Small intestine (tissue), 7 donors: ENCODE data around the gene TMEM200C. TPM values are rescaled to one million over a fixed set of nuclear protein-coding genes. Genes with fewer than 3 reads are reported as not detected.

Experiments
- DNase-seq, 2 donors: peaks; one replicate each; pipeline versions ENCODE4 v3.0.0 to v3.0.0-alpha.2; 2013
- FAIRE-seq: peaks from 2 replicates; lab custom pipeline; 2012; peaks lifted over from hg19 to GRCh38; lab: Jason Lieb, UNC
- H3K27ac ChIP-seq, 3 donors: one replicate each; pipeline ENCODE4 v1.5.1; 2013; ENCODE audit warnings: low read length in 2 of 3, mild to moderate bottlenecking in 2 of 3, control low read depth in 1 of 3, inconsistent platforms in 1 of 3, low read depth in 1 of 3, moderate library complexity in 1 of 3
- H3K27me3 ChIP-seq, 3 donors: one replicate each; pipeline ENCODE4 v1.6.1; 2013; ENCODE audit warnings: low read length in 3 of 3, inconsistent platforms in 1 of 3; ENCODE audit not compliant: control insufficient read depth in 3 of 3, insufficient read depth in 3 of 3
- H3K36me3 ChIP-seq, 3 donors: one replicate each; pipeline ENCODE4 v1.6.1; 2013; ENCODE audit warnings: low read length in 3 of 3, inconsistent platforms in 1 of 3, low read depth in 1 of 3, mild to moderate bottlenecking in 1 of 3, moderate library complexity in 1 of 3; ENCODE audit not compliant: control insufficient read depth in 3 of 3, insufficient read depth in 2 of 3
- H3K4me1 ChIP-seq, 3 donors: one replicate each; pipeline ENCODE4 v1.6.1; 2013; ENCODE audit warnings: low read length in 2 of 3, inconsistent platforms in 1 of 3, low read depth in 1 of 3, mild to moderate bottlenecking in 1 of 3, moderate library complexity in 1 of 3; ENCODE audit not compliant: control insufficient read depth in 3 of 3, insufficient read depth in 2 of 3
- H3K4me3 ChIP-seq, 3 donors: one replicate each; pipeline ENCODE4 v1.5.1; 2013; ENCODE audit warnings: low read length in 3 of 3, control low read depth in 1 of 3, inconsistent platforms in 1 of 3, low read depth in 1 of 3, mild to moderate bottlenecking in 1 of 3, moderate library complexity in 1 of 3
- H3K9me3 ChIP-seq, 2 donors: one replicate each; pipeline ENCODE4 v1.6.1; 2013; ENCODE audit warnings: low read depth in 1 of 2, low read length in 1 of 2; ENCODE audit not compliant: control insufficient read depth in 2 of 2, insufficient read depth in 1 of 2
- WGBS, 3 donors: extraction: QIAGEN DNeasy Blood & Tissue Kit; methylation state at CpG; one replicate each; pipeline ENCODE4 v1.1.7; 2013; 5-methylcytosine and 5-hydroxymethylcytosine counted together
- polyA plus RNA-seq, 4 donors: library from polyadenylated mRNA; stranded (reverse) in 3 of 4; unstranded in 1 of 4; fragments of 200-250 nt in 3 of 4; fragments of 120-200 nt in 1 of 4; gene quantifications; one replicate each; pipeline versions ENCODE4 v1.2.1 to v1.2.3, GENCODE V29; 2013
- donor health status: healthy with polysubstance abuse.
- donor health status: control.
- donor health status: control.
- donor health status: Bipolar disorder and iron deficiency.
- donor health status: healthy.

The TMEM200C gene
- polyA plus RNA-seq, 4 donors = 0.10 to 0.16 TPM; not detected in 2

DNA sequence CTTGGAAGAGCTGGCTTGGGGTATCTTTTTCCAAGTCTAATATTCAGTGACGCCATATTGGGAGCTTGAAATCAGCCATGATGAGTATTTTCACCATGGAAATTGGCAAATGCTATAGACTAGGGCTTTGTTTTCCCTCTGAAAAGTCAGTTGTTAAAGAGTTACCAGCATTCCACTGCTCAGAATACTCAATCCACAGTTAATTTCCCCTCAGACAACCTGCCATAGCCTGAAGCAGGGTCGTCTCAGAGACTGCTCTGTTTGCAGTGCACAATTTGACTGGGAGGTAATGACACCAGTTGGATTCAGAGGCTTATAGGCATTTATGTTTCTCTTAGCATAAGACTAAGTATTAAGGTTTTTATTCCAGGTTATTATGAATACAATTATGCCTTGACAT lies 35.5 kb upstream of the TMEM200C start:
- FAIRE-seq (no peak), DNase-seq (no peak)
- no peak overlapping the region for H3K27ac ChIP-seq
- no peaks in the 10 kb centered on the region for H3K27me3 ChIP-seq
- H3K9me3 ChIP-seq = no peaks in the 10 kb centered on the region
- H3K4me1 ChIP-seq = no peaks in the 10 kb centered on the region
- 54 to 61% (median 55%) methylated on average over 2 of the region's 2 CpGs for WGBS, 3 donors
- no peaks in the 10 kb centered on the region for H3K36me3 ChIP-seq
- no peak overlapping the region for H3K4me3 ChIP-seq

DNA sequence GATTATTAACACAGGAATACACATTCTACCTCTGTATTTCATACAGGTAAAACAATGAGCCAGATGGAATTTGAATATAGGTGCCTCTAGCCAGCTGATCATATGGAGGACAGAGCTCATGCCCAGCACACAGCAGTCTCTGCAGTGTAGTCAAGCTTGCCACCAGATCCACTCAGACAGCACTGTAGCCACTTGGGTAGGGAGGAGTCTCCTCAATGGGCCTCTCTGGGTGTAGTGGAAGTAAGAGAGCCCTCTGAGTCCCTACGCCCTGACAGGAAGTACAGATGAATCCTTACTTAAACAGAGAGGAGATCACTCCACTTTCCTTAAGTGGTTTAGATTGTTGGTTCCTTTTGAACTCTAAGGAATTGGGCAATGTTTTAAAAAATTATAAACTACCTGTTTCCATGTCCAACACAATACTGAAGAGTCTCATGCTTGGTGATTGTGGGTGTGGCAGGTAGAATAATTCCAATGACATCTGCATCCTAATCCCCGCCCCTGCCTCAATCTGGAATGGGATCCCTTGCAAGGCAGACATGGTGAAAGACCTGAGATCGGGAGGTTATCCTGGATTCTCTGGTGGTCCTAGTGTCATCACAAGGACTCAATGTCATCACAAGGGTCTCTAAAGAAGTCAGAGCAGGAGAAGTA lies 23.0 kb upstream of the TMEM200C start:
- no peaks in the 10 kb centered on the region for H3K4me1 ChIP-seq
- WGBS, 3 donors = 69 to 89% (median 77%) methylated on average over 3 of the region's 3 CpGs
- H3K9me3 ChIP-seq = no peaks in the 10 kb centered on the region
- no peak overlapping the region for H3K4me3 ChIP-seq
- H3K27me3 ChIP-seq = peaks cover 0 to 5% (median 0%) of the 10 kb centered on the region in 3 donors
- FAIRE-seq = no peak
- H3K27ac ChIP-seq = no peak overlapping the region
- no peak for DNase-seq
- no peaks in the 10 kb centered on the region for H3K36me3 ChIP-seq

DNA sequence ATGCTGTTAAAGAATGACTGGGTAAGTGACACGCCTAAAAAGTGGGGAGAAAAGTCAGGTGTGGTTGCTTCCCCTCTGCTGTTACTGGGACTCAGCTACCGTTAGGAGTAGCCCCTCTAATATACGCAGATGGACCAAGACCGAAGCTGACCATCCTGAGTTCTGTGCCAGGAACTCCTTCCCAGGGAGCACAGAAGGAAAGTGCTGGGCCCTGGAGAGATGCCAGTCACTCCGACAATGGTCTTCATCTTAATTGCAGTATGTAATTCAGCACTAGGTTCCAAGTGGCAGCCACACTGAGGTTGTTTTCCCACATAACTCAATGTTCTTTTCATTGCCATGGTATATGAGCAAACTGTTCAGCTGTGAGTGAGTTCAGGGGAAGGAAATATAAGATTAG lies 19.6 kb upstream of the TMEM200C start:
- DNase-seq (no peak), FAIRE-seq (no peak)
- no peaks in the 10 kb centered on the region for H3K36me3 ChIP-seq
- no peak overlapping the region for H3K27ac ChIP-seq
- no peaks in the 10 kb centered on the region for H3K9me3 ChIP-seq
- H3K4me1 ChIP-seq = no peaks in the 10 kb centered on the region
- no peak overlapping the region for H3K4me3 ChIP-seq
- peaks cover 0 to 3% (median 0%) of the 10 kb centered on the region in 3 donors for H3K27me3 ChIP-seq
- 69 to 72% (median 71%) methylated on average over 5 of the region's 5 CpGs for WGBS, 3 donors

DNA sequence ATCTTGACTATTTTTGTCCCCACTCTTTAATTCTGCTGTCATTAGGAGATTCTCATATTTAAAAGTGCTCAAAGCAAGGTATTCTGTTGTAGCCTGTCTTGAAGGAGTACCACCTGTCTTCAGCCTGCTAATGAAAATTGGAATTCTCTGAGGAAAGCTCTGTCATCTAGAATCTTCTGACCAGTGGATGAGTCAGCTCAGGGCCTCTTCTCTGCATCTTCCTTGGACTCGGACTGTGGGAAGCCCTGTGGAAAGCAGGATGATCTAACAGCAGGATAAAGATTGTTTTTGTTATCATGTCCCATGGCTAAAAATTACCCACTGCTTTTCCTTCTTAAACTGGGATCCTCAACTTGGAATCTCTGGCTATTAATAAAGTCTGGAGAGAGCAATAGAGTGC lies 18.7 kb upstream of the TMEM200C start:
- DNase-seq = no peak
- H3K4me3 ChIP-seq = no peak overlapping the region
- no peaks in the 10 kb centered on the region for H3K36me3 ChIP-seq
- no peak for FAIRE-seq
- H3K4me1 ChIP-seq = no peaks in the 10 kb centered on the region
- H3K27ac ChIP-seq = no peak overlapping the region
- peaks cover 0 to 3% (median 0%) of the 10 kb centered on the region in 3 donors for H3K27me3 ChIP-seq
- H3K9me3 ChIP-seq = no peaks in the 10 kb centered on the region
- 68 to 83% (median 79%) methylated on average over 1 of the region's 1 CpG for WGBS, 3 donors

DNA sequence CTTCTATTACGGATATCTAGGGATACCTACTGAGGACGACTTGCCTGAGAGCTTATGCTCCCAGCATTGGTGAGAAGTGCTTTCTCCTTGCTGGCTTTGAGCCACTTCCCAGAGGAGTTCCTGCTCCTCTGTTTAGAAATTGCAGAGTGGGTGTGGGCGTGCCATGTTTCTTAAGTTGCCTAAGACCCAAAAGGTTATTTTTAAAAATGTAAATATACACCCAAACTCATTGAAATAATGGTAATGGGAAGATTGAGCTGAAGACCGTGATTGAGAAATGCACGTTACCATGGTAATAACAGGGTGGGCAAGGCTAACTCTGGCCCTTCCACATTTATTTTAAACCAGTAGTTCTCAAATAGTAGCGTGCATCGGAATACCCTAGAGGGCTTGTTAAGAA lies 17.2 kb upstream of the TMEM200C start:
- DNase-seq (no peak), FAIRE-seq (no peak)
- Histone ChIP-seq H3K4me1 (no peaks in the 10 kb centered on the region), H3K27me3 (peaks cover 0 to 3% (median 0%) of the 10 kb centered on the region in 3 donors), H3K9me3 (no peaks in the 10 kb centered on the region), H3K27ac (no peak overlapping the region), H3K4me3 (no peak overlapping the region), H3K36me3 (no peaks in the 10 kb centered on the region)
- 70 to 83% (median 75%) methylated on average over 7 of the region's 7 CpGs for WGBS, 3 donors

DNA sequence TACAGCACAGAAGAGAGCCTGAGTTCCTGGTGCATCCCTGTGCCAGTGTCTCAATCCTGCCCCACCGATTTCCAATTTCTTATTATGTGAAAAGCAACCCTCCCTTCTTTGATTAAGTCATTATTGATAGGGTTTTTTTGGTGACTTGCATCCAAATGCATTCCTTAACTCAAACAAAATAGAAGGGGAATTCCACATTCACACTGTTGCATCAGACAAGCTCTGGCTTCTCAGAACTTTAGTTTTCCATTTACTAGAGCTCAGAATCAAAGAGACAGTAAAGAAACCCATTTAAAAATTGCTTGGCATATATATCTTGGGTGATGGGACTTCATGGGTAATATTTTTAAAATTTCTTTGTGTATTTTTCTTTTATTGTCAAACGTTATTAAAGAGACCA lies 13.8 kb upstream of the TMEM200C start:
- Histone ChIP-seq H3K9me3 (no peaks in the 10 kb centered on the region), H3K4me3 (no peak overlapping the region), H3K27ac (no peak overlapping the region), H3K4me1 (no peaks in the 10 kb centered on the region), H3K27me3 (peaks cover 0 to 3% (median 0%) of the 10 kb centered on the region in 3 donors), H3K36me3 (no peaks in the 10 kb centered on the region)
- DNase-seq = no peak
- WGBS, 3 donors = 76 to 78% (median 77%) methylated on average over 2 of the region's 2 CpGs
- no peak for FAIRE-seq

DNA sequence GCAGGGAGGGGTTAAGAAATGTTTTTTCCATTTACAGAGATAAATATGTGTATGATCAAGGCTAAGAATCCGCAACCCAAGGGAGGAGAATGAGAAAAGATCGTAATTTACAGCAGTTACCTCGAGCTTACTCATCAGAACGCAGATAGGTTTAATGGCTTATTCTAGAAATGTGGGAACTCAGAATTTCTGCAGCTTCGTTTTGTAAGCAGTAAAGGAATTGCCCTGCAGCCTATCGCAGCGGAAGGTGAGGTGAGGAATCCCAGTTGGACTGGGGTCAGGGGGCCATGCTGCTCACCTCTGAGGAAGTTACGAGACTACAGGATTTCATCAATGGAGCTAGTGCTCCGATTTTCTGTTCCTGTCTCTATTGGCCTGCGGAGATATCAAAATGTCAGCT lies 8.1 kb upstream of the TMEM200C start:
- no peak for DNase-seq
- H3K9me3 ChIP-seq = no peaks in the 10 kb centered on the region
- 77 to 82% (median 79%) methylated on average over 10 of the region's 10 CpGs for WGBS, 3 donors
- no peak overlapping the region for H3K4me3 ChIP-seq
- no peak overlapping the region for H3K27ac ChIP-seq
- no peak for FAIRE-seq
- H3K36me3 ChIP-seq = no peaks in the 10 kb centered on the region
- peaks cover 0 to 22% (median 3%) of the 10 kb centered on the region in 3 donors for H3K27me3 ChIP-seq
- no peaks in the 10 kb centered on the region for H3K4me1 ChIP-seq

DNA sequence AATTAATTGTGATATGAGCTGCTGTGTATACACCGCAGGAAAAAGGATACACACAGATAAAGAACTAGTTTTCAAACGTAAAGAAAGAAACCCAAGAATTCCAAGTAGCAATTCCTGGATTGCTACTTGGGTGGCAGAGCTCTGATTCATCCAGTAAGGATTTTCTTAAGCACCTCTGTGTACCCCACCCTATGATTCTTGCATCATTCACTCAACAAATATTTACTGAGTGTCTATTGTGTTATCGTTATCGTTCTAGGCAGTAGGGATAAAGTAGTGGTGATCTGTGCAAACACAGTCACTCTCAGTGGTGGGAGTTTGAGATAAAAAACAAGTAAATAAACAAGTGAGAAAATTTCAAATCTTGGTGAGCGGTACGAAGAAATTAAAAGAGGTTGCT lies 4.9 kb upstream of the TMEM200C start:
- no peaks in the 10 kb centered on the region for H3K4me1 ChIP-seq
- no peaks in the 10 kb centered on the region for H3K9me3 ChIP-seq
- H3K27ac ChIP-seq = no peak overlapping the region
- FAIRE-seq (no peak), DNase-seq (no peak)
- WGBS, 3 donors = 34 to 53% (median 48%) methylated on average over 6 of the region's 6 CpGs
- H3K27me3 ChIP-seq = peaks cover 1 to 48% (median 7%) of the 10 kb centered on the region in 3 donors
- H3K36me3 ChIP-seq = no peaks in the 10 kb centered on the region
- H3K4me3 ChIP-seq = no peak overlapping the region

DNA sequence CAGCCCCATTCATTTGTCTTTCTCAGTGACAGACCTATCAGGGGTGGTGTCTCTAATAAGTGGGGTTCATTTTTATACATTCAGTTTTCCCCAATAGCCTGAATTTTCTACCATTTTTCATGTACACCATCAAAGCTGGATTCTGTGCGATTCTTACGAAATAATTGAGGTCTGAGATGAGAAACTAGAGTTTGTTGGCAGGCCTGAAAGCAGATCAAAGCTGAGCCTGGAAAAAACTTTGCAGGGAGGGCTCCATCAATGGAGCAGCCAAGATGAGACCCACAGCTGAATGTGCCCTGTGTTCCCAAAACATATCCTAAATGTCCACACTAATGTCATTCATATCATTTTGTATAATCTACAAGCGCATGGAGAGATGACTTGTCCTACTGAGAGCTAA lies 4.5 kb upstream of the TMEM200C start:
- Histone ChIP-seq H3K9me3 (no peaks in the 10 kb centered on the region), H3K36me3 (no peaks in the 10 kb centered on the region), H3K4me3 (no peak overlapping the region), H3K27me3 (peaks cover 0 to 49% (median 9%) of the 10 kb centered on the region in 3 donors), H3K4me1 (peaks cover 0 to 3% (median 0%) of the 10 kb centered on the region in 3 donors), H3K27ac (no peak overlapping the region)
- WGBS, 3 donors = 80 to 92% (median 86%) methylated on average over 3 of the region's 3 CpGs
- no peak for FAIRE-seq
- no peak for DNase-seq
